SJCRH30 (cell line): Measurements from ENCODE around the gene CDCA3. TPM values are rescaled to one million over a fixed set of nuclear protein-coding genes. Genes with fewer than 3 reads are reported as not detected.

Experiments used
- DNase-seq, 2 experiments: peaks; one replicate each; pipeline ENCODE4 v3.0.0-alpha.2; 2015 to 2020
- H3K27ac ChIP-seq: fragments of 250-450 bp; sonication (Bioruptor Pico); 2 replicates; pipeline ENCODE4 v1.5.1; 2020; ENCODE audit warnings: mild to moderate bottlenecking, moderate library complexity
- H3K27me3 ChIP-seq: fragments of 250-450 bp; sonication (Bioruptor Pico); 2 replicates; pipeline ENCODE4 v1.5.1; 2020; ENCODE audit warnings: mild to moderate bottlenecking, moderate library complexity
- H3K36me3 ChIP-seq: fragments of 250-450 bp; sonication (Bioruptor Pico); 2 replicates; pipeline ENCODE4 v1.5.1; 2020; ENCODE audit warnings: mild to moderate bottlenecking, moderate library complexity
- H3K4me1 ChIP-seq: fragments of 250-450 bp; sonication (Bioruptor Pico); 2 replicates; pipeline ENCODE4 v1.5.1; 2020; ENCODE audit warnings: mild to moderate bottlenecking, moderate library complexity
- H3K4me3 ChIP-seq: fragments of 250-450 bp; sonication (Bioruptor Pico); 2 replicates; pipeline ENCODE4 v1.5.1; 2020; ENCODE audit warnings: mild to moderate bottlenecking, moderate library complexity
- H3K9me3 ChIP-seq: fragments of 250-450 bp; sonication (Bioruptor Pico); replicated peaks from 2 replicates; pipeline ENCODE4 v1.5.1; 2020; ENCODE audit warnings: mild to moderate bottlenecking, moderate library complexity
- total RNA-seq: library from RNA; depleted of rRNA; stranded (reverse); fragments of >200 nt; shearing (Covaris generic); gene quantifications from 2 replicates; pipeline ENCODE4 v1.2.3, GENCODE V29; 2014

Gene CDCA3
- total RNA-seq, 1 experiment from 2014 or later, result 96.8 TPM

- H3K4me1 ChIP-seq, result peaks cover 10% of the 10 kb centered on the region
- no peak overlapping the region for H3K27ac ChIP-seq
- H3K9me3 ChIP-seq, result no peaks in the 10 kb centered on the region
- no peaks in the 10 kb centered on the region for H3K27me3 ChIP-seq
- no peak for DNase-seq
- no peak overlapping the region for H3K4me3 ChIP-seq
- H3K36me3 ChIP-seq, result peaks cover 6% of the 10 kb centered on the region; the same call in 1 of the 2 replicates
Measured at GRCh38 chr12:6826734-6827436, 24.2 kb downstream of the CDCA3 start.

- H3K9me3 ChIP-seq, result no peaks in the 10 kb centered on the region
- peaks cover 11% of the 10 kb centered on the region for H3K4me1 ChIP-seq
- no peak overlapping the region for H3K4me3 ChIP-seq
- no peaks in the 10 kb centered on the region for H3K27me3 ChIP-seq
- DNase-seq, result no peak
- no peak overlapping the region for H3K27ac ChIP-seq
- H3K36me3 ChIP-seq, result no peaks in the 10 kb centered on the region; the same call in 1 of the 2 replicates
Measured at GRCh38 chr12:6826125-6826733, 24.9 kb downstream of the CDCA3 start.

GRCh38 chr12:6825398-6826124, 25.5 kb downstream of the CDCA3 start:
- Histone ChIP-seq H3K4me1 (peaks cover 18% of the 10 kb centered on the region), H3K36me3 (no peaks in the 10 kb centered on the region; the same call in 1 of the 2 replicates), H3K9me3 (no peaks in the 10 kb centered on the region), H3K4me3 (no peak overlapping the region), H3K27me3 (peaks cover 4% of the 10 kb centered on the region; the same call in 1 of the 2 replicates), H3K27ac (no peak overlapping the region)
- DNase-seq, result peak; percentile 84 to 92

GRCh38 chr12:6824901-6825381, 26.1 kb downstream of the CDCA3 start:
- H3K4me1 ChIP-seq, result peaks cover 18% of the 10 kb centered on the region
- H3K9me3 ChIP-seq, result no peaks in the 10 kb centered on the region
- no peak overlapping the region for H3K27ac ChIP-seq
- H3K4me3 ChIP-seq, result no peak overlapping the region
- peaks cover 6% of the 10 kb centered on the region; the same call in 1 of the 2 replicates for H3K27me3 ChIP-seq
- no peak for DNase-seq
- no peaks in the 10 kb centered on the region; the same call in 1 of the 2 replicates for H3K36me3 ChIP-seq

GRCh38 chr12:6824085-6824775, 26.9 kb downstream of the CDCA3 start:
- H3K36me3 ChIP-seq, result no peaks in the 10 kb centered on the region; the same call in 1 of the 2 replicates
- H3K27ac ChIP-seq, result no peak overlapping the region
- H3K4me1 ChIP-seq, result peaks cover 18% of the 10 kb centered on the region
- H3K9me3 ChIP-seq, result no peaks in the 10 kb centered on the region
- H3K27me3 ChIP-seq, result peaks cover 11% of the 10 kb centered on the region
- H3K4me3 ChIP-seq, result no peak overlapping the region
- DNase-seq, result no peak

GRCh38 chr12:6823182-6824084, 27.7 kb downstream of the CDCA3 start:
- no peak overlapping the region for H3K27ac ChIP-seq
- no peak for DNase-seq
- H3K27me3 ChIP-seq, result peaks cover 14% of the 10 kb centered on the region
- H3K4me1 ChIP-seq, result peaks cover 18% of the 10 kb centered on the region
- no peaks in the 10 kb centered on the region for H3K9me3 ChIP-seq
- no peaks in the 10 kb centered on the region for H3K36me3 ChIP-seq
- no peak overlapping the region for H3K4me3 ChIP-seq

- Histone ChIP-seq H3K36me3 (no peaks in the 10 kb centered on the region), H3K4me3 (no peak overlapping the region), H3K9me3 (no peaks in the 10 kb centered on the region), H3K27me3 (peaks cover 14% of the 10 kb centered on the region), H3K4me1 (peaks cover 18% of the 10 kb centered on the region), H3K27ac (no peak overlapping the region)
- DNase-seq, result no peak
Measured at GRCh38 chr12:6822426-6823135, 28.5 kb downstream of the CDCA3 start.

- H3K4me1 ChIP-seq, result peaks cover 13% of the 10 kb centered on the region
- H3K4me3 ChIP-seq, result peak within 1 kb of the TSS; percentile 44
- H3K9me3 ChIP-seq, result no peaks in the 10 kb centered on the region
- H3K27ac ChIP-seq, result no peak within 1 kb of the TSS
- no peaks in the 10 kb centered on the region for H3K36me3 ChIP-seq
- H3K27me3 ChIP-seq, result peaks cover 14% of the 10 kb centered on the region
- DNase-seq, result peak; percentile 60 to 66
Measured at GRCh38 chr12:6821591-6822425, 29.3 kb downstream of the CDCA3 start, which contains the start of gene GPR162. Gene GPR162 (plus strand): TSS chr12:6821821. CDS start chr12:6823899, 2,078 bp downstream.

- Histone ChIP-seq H3K27ac (no peak overlapping the region), H3K36me3 (no peaks in the 10 kb centered on the region), H3K4me3 (no peak overlapping the region), H3K4me1 (peaks cover 10% of the 10 kb centered on the region), H3K9me3 (no peaks in the 10 kb centered on the region), H3K27me3 (peaks cover 14% of the 10 kb centered on the region)
- no peak for DNase-seq
Measured at GRCh38 chr12:6820166-6820565, 30.9 kb downstream of the CDCA3 start.

- no peak for DNase-seq
- H3K27me3 ChIP-seq, result peaks cover 14% of the 10 kb centered on the region
- no peak overlapping the region for H3K27ac ChIP-seq
- peaks cover 10% of the 10 kb centered on the region; the same call in 1 of the 2 replicates for H3K4me1 ChIP-seq
- H3K4me3 ChIP-seq, result no peak overlapping the region
- no peaks in the 10 kb centered on the region for H3K9me3 ChIP-seq
- no peaks in the 10 kb centered on the region for H3K36me3 ChIP-seq
Measured at GRCh38 chr12:6819106-6820030, 31.7 kb downstream of the CDCA3 start.

GRCh38 chr12:6818645-6819044, 32.4 kb downstream of the CDCA3 start:
- Histone ChIP-seq H3K4me3 (no peak overlapping the region), H3K9me3 (no peaks in the 10 kb centered on the region), H3K27me3 (peaks cover 14% of the 10 kb centered on the region), H3K27ac (no peak overlapping the region), H3K4me1 (peaks cover 10% of the 10 kb centered on the region; the same call in 1 of the 2 replicates), H3K36me3 (no peaks in the 10 kb centered on the region)
- DNase-seq, result no peak
